Measurements from ENCODE around the gene KRTAP9-4. TPM values are rescaled to one million over a fixed set of nuclear protein-coding genes. Genes with fewer than 3 reads are reported as not detected.
"Not testable (repeated sequence)": the region's sequence is repeated elsewhere in the genome, so short reads cannot be mapped to it uniquely, and the experiment has no call there.

Gene KRTAP9-4
- total and polyA plus RNA-seq, 2 experiments from 2014 or later = not detected

DNA sequence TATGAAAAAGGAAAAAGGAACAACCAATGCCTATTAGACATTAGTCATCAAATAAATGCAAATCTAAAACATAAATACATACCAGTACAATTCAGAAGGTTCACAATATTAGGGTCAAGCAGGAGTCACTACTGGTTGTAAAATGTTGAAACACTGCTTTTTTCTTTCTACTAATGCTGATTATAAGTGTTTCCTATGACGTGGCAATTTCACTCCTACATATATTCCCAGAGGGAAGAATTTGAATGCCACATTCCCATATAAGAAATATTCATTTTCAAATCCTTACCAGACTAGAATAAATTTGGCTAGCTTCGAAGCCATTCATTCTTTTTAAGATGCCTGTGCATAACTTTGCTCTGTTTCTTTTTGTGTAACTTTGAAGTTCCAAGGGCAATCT is 25.7 kb upstream of the KRTAP9-4 start:
- Histone ChIP-seq H3K27me3 (peaks cover 6% of the 10 kb centered on the region), H4K20me1 (ENCODE audit: insufficient read depth, poor library complexity, severe bottlenecking) (no peaks in the 10 kb centered on the region), H3K9me3 (ENCODE audit: low read depth) (no peaks in the 10 kb centered on the region), H3K4me2 (no peak overlapping the region), H3K79me2 (no peaks in the 10 kb centered on the region), H2AFZ (no peak overlapping the region), H3K27ac (no peak overlapping the region), H3K4me3 (no peak overlapping the region), H3K36me3 (replicated peaks; ENCODE audit: insufficient read depth, low read depth) (no peaks in the 10 kb centered on the region), H3K4me1 (ENCODE audit: insufficient read depth) (no peaks in the 10 kb centered on the region), H3K9me2 (replicated peaks; ENCODE audit: insufficient read depth) (no peaks in the 10 kb centered on the region)
- no peak for DNase-seq (ENCODE audit: low spot score)
- TF ChIP-seq, protein P1, sequence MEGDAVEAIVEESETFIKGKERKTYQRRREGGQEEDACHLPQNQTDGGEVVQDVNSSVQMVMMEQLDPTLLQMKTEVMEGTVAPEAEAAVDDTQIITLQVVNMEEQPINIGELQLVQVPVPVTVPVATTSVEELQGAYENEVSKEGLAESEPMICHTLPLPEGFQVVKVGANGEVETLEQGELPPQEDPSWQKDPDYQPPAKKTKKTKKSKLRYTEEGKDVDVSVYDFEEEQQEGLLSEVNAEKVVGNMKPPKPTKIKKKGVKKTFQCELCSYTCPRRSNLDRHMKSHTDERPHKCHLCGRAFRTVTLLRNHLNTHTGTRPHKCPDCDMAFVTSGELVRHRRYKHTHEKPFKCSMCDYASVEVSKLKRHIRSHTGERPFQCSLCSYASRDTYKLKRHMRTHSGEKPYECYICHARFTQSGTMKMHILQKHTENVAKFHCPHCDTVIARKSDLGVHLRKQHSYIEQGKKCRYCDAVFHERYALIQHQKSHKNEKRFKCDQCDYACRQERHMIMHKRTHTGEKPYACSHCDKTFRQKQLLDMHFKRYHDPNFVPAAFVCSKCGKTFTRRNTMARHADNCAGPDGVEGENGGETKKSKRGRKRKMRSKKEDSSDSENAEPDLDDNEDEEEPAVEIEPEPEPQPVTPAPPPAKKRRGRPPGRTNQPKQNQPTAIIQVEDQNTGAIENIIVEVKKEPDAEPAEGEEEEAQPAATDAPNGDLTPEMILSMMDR (IDR thresholded peaks at IDR 0.05; ENCODE audit: poor library complexity) = no peak
- no peak for TF ChIP-seq EZH2phosphoT487 (IDR thresholded peaks at IDR 0.05; ENCODE audit: low read depth, severe bottlenecking, unreplicated experiment)
- TF ChIP-seq EZH2 (IDR thresholded peaks at IDR 0.05; ENCODE audit: borderline replicate concordance) = no peak
- 89% methylated on average over 2 of the region's 2 CpGs for WGBS (ENCODE audit: low lambda C conversion rate, missing lambda C conversion rate)

GRCh38 chr17:41226051-41226450 is 23.4 kb upstream of the KRTAP9-4 start:
- no peak overlapping the region for H2AFZ ChIP-seq
- 95% methylated on average over 6 of the region's 6 CpGs for WGBS (ENCODE audit: low lambda C conversion rate, missing lambda C conversion rate)

DNA sequence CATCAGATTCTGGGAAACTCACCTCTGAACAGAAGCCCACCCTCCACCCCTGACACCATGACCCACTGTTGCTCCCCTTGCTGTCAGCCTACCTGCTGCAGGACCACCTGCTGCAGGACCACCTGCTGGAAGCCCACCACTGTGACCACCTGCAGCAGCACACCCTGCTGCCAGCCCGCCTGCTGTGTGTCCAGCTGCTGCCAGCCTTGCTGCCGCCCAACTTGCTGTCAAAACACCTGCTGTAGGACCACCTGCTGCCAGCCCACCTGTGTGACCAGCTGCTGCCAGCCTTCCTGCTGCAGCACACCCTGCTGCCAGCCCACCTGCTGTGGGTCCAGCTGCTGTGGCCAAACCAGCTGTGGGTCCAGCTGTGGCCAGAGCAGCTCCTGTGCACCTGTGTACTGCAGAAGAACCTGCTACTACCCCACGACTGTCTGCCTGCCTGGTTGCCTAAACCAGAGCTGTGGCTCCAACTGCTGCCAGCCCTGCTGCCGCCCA is 22.8 kb upstream of the KRTAP9-4 start, which contains the start of gene KRTAP9-2:
Gene KRTAP9-2 (plus strand): TSS at position 51 of the 498 bp plus-strand sequence. CDS start 7 bp downstream, at position 58.
- H4K20me1 ChIP-seq (ENCODE audit: insufficient read depth, poor library complexity, severe bottlenecking); H3K9me3 ChIP-seq (ENCODE audit: low read depth); DNase-seq (ENCODE audit: low spot score); H3K4me3 ChIP-seq; H3K36me3 ChIP-seq (replicated peaks; ENCODE audit: insufficient read depth, low read depth); H3K79me2 ChIP-seq; H3K4me1 ChIP-seq (ENCODE audit: insufficient read depth); H2AFZ ChIP-seq; H3K4me2 ChIP-seq; H3K27ac ChIP-seq; H3K9me2 ChIP-seq (replicated peaks; ENCODE audit: insufficient read depth): not testable (repeated sequence)
- 65% methylated on average over 3 of the region's 4 CpGs for WGBS (ENCODE audit: low lambda C conversion rate, missing lambda C conversion rate)
- H3K27me3 ChIP-seq = peaks cover 11% of the 10 kb centered on the region

More at GRCh38 chr17:41226051-41226450, 23.4 kb upstream of the KRTAP9-4 start:
- Histone ChIP-seq H3K4me3 (no peak overlapping the region), H3K27me3 (peaks cover 11% of the 10 kb centered on the region), H3K79me2 (no peaks in the 10 kb centered on the region), H3K27ac (no peak overlapping the region), H4K20me1 (ENCODE audit: insufficient read depth, poor library complexity, severe bottlenecking) (no peaks in the 10 kb centered on the region), H3K9me3 (ENCODE audit: low read depth) (no peaks in the 10 kb centered on the region), H3K9me2 (replicated peaks; ENCODE audit: insufficient read depth) (no peaks in the 10 kb centered on the region), H3K4me1 (ENCODE audit: insufficient read depth) (no peaks in the 10 kb centered on the region), H3K36me3 (replicated peaks; ENCODE audit: insufficient read depth, low read depth) (no peaks in the 10 kb centered on the region), H3K4me2 (no peak overlapping the region)
- no peak for DNase-seq (ENCODE audit: low spot score)
- TF ChIP-seq, protein P1 (IDR thresholded peaks at IDR 0.05; ENCODE audit: poor library complexity) = no peak
- TF ChIP-seq EZH2phosphoT487 (IDR thresholded peaks at IDR 0.05; ENCODE audit: low read depth, severe bottlenecking, unreplicated experiment) = no peak
- no peak for TF ChIP-seq EZH2 (IDR thresholded peaks at IDR 0.05; ENCODE audit: borderline replicate concordance)

DNA sequence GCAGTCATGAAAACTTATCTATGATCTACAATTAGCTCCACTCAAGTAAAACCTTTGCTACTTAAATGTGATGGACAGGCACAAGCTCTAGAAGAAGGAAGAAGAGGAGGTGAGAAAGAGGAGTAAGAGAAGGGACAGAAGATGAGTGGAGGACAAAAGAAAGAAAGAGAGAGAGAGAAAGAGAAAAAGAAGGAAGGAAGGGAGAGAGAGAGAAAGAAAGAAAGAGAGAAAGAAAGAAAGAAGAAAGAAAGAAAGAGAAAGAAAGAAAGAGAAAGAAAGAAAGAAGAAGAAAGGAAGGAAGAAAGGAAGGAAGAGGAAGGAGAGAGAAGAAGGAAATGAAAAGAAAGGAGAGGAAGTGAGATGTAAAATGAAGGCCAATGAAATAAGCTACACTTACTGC is 19.4 kb upstream of the KRTAP9-4 start:
- Histone ChIP-seq H3K79me2 (no peaks in the 10 kb centered on the region), H2AFZ (no peak overlapping the region), H3K4me2 (no peak overlapping the region), H3K27ac (no peak overlapping the region), H3K4me3 (no peak overlapping the region), H3K9me3 (ENCODE audit: low read depth) (no peaks in the 10 kb centered on the region), H3K36me3 (replicated peaks; ENCODE audit: insufficient read depth, low read depth) (no peaks in the 10 kb centered on the region), H3K4me1 (ENCODE audit: insufficient read depth) (no peaks in the 10 kb centered on the region), H4K20me1 (ENCODE audit: insufficient read depth, poor library complexity, severe bottlenecking) (no peaks in the 10 kb centered on the region), H3K9me2 (replicated peaks; ENCODE audit: insufficient read depth) (no peaks in the 10 kb centered on the region), H3K27me3 (peaks cover 28% of the 10 kb centered on the region)
- DNase-seq (ENCODE audit: low spot score) = no peak
- TF ChIP-seq EZH2phosphoT487 (IDR thresholded peaks at IDR 0.05; ENCODE audit: low read depth, severe bottlenecking, unreplicated experiment) = no peak
- no peak for TF ChIP-seq EZH2 (IDR thresholded peaks at IDR 0.05; ENCODE audit: borderline replicate concordance)
- TF ChIP-seq, protein P1 (IDR thresholded peaks at IDR 0.05; ENCODE audit: poor library complexity) = no peak
